GM15510 (cell line): ENCODE data around the gene SLC1A3.

Experiments
- POLR2A ChIP-seq: IDR thresholded peaks from 3 replicates; pipeline ENCODE4 v1.6.1; 2011; ENCODE audit warnings: borderline replicate concordance; ENCODE audit not compliant: insufficient read length; ENCODE audit errors: extremely low read depth

Gene SLC1A3

DNA sequence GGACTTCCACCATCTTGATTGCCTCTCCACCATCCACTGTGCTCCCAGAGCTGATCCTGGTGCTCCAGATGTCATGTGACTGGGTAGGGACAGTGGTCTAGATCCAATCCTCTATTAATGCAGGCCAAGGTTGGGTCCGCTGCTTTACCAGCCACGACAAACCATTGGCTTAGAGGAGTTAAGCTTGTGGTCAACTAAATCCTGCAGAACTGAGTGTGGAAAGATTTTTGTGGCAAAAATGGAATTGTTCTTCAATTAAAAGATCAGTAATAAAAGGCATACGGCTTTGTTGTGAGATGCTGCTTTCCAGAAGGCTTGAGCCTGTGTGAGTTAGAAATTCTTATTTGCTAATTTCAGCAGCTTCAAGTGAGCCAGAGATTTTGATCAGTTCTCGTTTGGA, 30.7 kb downstream of the SLC1A3 start:
- no peak for TF ChIP-seq POLR2A

DNA sequence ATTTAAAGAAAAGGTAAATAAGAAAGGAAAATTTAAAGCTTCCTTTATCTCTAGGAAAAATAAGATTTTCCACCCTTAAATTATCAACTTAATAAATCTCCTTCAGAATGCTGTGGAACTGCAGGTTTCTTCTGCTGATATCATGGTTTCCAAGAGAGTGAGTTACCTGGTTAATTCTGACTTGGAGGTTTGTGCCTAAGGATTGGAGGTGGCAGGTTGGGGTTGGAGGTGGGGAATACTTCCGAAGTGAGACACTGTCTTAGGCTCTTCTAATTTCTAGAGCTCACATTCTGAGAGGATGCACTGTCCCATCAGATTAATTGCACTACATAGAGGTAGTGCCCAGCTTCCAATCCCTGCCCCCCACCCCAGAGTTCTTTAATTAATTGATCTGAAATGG, 31.1 kb downstream of the SLC1A3 start:
- TF ChIP-seq POLR2A, result no peak

DNA sequence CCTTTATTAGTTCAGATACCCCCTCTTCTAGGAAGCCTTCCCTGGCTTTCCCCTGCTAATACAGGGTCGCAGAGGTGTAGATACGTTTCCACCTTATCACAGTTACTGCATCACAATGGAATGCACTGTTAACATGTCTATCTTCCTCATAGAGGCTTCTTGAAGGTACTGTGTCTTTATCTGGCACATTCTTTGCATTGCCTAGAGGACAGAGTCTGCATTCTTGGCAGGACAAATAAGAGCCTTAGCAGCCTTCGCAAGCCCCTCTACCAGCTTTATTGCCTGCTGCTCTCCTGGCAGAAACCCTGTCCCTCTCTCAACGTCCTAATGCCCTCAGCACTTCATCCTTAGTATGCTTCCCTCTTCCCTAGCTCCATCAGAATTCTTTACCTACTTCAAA, 31.6 kb downstream of the SLC1A3 start:
- no peak for TF ChIP-seq POLR2A

DNA sequence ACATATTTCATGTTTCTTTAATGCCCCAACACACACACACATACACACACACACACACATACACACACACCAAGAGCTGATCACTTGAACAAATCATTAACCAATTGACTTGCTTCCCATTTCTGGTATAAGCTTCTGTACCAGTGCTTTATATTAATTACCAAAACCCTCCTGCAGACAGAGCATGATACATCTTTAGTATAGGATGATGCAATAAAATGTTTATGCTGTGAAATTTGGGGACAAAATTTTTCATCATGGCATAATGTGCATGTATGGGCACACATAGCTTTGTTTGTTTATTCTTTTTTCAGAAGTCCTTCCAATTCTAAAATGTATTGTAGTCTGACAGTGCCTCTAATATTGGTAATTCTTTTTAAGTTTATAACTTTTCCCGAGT, 34.5 kb downstream of the SLC1A3 start:
- no peak for TF ChIP-seq POLR2A

DNA sequence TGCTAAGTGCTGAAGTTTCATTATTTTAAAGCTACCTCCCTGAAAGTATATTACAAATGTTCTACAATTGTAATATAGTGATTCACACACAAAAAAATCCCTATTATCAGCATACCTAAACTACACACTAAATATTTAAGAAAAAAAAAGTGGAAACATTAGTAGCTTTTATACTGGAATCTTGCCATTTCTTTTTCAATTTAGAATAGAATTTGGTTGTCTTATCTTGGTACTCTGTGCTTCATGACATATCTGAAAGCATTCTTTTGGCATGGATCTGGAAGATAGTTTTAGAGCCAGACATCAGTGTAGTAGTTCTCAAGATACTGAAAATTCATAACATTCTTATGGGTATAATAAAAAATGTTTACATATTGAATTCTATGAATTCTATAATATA, 35.0 kb downstream of the SLC1A3 start:
- no peak for TF ChIP-seq POLR2A

DNA sequence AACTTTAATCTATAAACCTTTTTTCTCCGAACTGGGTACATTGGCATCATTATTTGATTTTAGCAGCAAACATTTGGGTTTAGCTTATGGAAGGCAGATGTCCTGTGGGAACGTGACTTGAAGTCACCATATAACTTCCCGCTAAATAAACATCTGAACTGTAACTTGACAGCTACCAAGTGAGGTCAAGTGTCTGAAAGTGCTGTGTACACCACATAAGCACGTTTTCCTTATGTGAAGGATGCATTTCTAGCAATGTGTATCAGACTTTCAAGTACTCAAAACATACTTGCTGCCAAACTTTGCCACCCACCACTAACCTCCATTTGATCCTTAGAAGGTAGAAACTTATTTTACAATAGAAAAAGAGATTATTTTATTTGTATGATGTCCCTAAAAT, 35.7 kb downstream of the SLC1A3 start:
- no peak for TF ChIP-seq POLR2A

DNA sequence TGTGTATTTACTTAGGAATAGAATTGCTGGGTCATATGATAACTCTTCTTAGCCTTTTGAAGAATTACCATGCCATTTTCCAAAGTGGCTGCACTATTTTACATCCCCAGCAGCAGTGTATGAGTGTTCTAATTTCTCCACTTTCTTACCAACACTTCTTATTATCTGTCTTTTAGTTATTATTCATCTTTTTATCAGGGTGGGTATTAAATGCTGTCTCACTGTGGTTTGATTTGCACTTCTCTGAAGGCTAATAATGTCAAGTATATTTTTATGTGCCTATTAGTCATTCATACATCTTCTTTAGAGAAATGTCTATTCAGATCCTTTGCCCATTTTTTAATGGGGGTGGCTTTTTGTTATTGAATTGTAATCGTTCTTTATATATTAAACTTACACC, 36.8 kb downstream of the SLC1A3 start:
- no peak for TF ChIP-seq POLR2A

DNA sequence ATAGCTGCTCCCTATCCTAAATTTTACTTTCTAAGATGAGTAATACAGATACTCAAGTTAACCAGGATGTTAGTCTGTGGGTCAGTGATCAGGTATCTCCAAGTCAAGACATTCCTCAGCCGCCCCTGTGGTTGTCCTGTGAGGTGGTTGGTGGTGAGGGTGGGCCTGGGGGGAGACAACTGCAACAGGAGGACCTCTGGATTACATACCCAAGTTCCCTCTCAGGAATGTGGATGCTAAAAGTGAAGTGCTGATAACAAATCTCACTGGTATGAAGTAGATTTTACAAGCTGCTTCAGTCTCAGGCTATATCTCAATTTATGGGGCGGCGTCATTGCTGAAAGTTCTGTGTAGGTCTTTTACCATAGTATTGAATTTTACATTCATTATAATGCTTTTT, 38.3 kb downstream of the SLC1A3 start:
- no peak for TF ChIP-seq POLR2A

DNA sequence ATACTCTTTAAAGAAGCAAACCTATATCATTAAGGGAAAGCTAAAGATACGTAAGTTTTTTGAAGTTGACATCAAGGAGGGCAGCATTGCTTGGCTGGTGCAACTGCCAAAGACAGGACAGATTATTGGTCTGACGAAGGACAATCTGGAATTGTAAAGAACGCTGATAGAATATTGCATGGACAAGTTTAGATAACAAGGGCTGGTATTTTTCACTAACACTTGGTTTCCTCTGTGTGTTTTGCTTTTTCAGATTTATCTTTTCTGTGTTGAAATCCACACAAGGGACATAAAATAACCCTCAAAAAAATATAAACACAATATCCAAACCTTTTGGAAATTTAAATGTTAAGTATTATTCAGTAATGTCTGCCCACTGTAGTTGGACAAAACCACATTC, 39.7 kb downstream of the SLC1A3 start:
- no peak for TF ChIP-seq POLR2A

DNA sequence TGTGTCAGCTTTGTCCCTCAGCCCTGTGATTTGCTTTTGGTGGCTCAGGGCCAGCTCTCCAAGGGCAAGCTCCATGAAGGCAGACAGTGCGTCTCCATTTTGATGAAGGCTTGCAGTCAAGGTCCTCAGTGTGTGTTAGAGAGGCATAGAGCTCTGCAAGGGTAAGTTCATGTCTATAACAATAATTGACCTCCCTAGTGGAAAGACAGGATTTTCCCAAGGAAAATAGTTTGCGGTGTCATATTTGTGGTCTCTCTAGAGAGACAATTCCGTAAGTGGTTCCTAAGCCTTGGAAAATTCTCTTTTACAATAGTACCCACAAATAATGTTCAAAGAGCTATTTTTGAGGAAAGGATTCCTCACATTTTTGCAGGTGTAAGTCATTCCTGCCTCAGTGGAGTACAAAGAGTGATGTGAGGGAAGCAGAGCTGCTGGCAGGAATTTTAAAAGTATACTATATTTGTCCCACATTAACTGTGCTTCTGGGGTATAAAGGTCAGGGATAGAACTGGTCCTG, 40.2 kb downstream of the SLC1A3 start:
- no peak for TF ChIP-seq POLR2A

DNA sequence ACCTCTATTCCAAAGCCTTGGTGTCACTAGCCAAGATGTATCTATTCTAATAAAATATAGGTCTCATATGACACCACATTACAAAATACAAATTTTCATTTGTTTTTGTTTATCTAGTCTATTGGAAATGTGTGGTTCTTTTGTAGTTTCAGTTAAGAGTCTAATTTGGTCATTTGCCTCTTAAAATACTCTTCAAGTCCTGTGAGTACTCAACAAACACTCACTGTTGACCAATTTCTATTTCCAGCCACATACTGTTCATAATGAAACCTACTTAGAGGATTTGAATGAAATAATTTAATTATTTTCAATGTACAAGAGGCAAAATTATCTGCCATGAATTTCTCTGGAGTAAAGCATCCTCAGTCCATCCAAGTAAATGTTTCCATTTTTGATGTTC, 40.6 kb downstream of the SLC1A3 start:
- TF ChIP-seq POLR2A, result no peak

DNA sequence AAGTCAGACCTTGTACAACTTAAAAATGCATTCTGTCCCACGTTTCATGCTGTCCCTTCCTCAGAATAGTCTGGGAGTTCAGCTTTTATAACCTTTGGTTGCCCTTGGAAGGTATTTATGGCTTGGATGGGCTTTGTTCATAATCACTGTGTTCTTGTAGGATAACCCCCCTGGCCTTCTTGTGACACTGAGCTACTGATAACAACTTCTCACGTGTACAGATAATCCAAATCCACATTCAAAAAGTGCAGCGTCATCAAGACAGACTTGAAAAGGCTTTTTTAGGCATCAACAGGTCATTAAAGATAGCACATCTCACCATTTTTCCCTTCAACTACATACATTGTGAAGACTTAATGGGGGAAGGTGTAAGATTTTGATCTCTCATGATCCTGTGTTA, 42.0 kb downstream of the SLC1A3 start:
- TF ChIP-seq POLR2A, result no peak

DNA sequence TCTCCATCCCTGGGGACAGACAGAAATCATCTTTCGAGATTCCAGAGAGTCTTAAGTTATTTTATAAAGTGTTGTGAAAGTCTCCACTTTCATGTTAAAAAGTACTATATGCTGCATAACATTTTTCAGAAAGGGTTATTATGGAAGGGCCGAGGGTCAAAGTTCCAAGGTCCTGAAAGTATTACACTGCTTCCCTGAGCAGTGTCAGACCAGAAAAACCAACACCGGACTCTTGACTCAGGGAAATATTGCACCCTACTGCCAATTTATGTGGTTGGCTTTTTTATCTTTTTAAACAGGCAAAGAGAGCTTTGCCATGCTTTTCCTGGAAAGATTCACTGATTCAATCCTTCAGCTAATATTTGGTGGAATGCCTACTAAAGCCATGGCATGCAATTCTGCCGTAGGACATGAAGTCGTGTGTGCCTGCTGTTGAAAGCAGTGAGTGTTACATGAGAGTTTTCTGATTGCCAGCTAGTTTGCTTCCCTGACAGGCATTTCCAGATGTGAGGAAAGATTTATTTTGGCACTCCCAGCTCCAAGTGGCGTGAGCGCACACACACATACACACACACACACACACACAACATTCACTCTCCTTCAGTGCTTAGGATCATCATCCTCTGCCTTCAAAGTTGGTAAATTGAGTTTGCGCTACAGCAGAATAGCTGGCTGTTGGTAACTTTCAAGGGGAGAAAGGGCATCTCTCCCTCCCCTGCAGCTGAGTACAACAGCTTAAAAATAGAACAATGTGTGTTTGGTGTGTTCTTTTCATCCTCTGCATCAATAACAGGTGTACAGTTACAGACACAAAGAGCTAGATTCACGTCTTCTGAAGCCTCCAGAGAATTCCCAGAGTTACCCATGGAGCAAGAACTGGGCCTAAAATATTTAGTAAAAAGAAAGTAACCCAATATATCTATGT, 45.6 kb downstream of the SLC1A3 start:
- TF ChIP-seq POLR2A, result no peak

DNA sequence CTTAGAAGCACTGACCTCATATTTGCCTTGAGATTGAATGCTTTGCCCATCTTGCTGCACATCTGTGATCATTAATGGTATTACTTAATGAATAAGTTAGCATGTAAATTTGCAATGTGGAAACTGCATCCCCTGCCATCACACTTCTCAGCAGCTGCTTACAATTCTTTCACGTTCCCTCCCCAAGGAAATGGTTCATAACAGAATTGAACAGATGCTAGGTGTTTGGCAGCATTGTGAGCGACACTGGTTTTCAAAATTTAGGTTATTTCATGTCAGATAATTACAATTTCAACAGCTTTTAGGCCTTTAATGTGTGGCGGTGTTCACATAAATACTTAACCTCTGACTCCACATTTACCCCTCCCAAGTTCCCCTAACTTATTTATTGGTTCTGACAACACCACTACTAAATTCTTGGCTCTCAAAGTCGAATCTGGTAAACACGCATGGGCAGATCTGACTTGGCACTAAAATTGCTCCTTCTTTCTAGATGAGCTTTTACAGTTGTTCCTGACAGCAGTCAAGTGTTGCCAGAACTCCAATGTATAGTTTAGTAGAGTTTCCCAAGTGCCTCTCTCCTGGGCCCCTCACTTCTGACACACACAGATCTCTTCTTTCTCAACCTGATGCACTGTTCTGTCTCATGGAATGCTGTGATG, 46.8 kb downstream of the SLC1A3 start:
- TF ChIP-seq POLR2A, result no peak

DNA sequence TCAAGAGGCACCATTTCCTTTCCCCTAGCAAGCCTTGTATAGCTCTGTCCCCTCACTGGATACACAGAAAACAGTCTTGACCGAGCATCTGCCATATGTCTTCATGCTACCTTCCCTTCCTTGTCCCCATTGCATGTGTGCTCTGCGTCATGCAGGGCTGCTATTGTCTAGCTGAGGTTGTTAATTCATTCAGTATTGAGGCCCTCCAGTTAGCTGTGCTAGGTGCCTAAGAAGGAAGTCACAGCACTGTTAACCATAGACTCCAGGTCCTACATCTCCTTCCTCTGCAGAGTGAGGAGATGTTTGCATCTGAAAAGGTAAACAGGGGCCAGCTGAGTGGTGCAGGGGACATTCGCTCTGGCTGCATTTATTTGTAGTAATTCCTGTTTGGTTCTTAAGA, 48.2 kb downstream of the SLC1A3 start:
- TF ChIP-seq POLR2A, result no peak

DNA sequence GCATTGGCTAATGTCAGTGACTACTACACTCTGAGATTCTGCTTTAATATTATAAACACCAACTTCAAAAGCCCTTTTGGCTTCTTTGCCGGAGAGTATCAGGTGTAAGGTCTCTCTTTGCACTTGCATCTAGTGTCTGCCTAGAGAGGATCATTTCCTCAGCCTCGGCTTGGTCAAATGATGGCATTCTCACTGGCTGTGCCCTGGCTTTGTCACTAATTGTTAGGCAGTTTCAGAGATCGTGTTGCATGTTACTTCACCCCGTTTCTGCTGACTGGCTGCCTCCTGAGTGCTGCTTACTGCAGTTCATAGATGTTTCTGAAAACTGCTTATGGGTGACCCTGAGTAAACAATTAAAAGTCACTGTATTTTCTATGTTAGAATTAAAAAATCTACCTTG, 48.8 kb downstream of the SLC1A3 start:
- TF ChIP-seq POLR2A, result no peak
